ENCODE data around the gene PTPRM.

DNA sequence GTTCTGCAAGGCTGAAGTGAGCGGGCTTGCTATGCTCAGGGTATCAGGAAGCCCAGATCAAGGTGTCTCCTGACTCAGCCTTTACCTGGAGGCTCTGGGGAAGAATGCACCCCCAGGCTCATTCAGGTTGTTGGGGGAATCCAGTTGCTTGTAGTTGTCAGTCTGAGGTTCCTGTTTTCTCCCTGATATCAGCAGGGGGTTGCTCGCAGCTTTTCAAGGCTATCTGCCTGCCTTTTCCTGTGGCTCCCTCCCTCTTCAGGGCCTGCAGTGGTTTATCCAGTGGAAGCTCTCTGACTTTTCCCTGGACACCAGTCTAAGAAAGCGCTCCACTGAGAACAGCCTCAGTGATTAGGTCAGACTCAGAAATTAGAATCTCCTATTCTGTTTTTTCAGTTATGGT lies 116.6 kb downstream of the PTPRM start:
- TF ChIP-seq, protein P1, sequence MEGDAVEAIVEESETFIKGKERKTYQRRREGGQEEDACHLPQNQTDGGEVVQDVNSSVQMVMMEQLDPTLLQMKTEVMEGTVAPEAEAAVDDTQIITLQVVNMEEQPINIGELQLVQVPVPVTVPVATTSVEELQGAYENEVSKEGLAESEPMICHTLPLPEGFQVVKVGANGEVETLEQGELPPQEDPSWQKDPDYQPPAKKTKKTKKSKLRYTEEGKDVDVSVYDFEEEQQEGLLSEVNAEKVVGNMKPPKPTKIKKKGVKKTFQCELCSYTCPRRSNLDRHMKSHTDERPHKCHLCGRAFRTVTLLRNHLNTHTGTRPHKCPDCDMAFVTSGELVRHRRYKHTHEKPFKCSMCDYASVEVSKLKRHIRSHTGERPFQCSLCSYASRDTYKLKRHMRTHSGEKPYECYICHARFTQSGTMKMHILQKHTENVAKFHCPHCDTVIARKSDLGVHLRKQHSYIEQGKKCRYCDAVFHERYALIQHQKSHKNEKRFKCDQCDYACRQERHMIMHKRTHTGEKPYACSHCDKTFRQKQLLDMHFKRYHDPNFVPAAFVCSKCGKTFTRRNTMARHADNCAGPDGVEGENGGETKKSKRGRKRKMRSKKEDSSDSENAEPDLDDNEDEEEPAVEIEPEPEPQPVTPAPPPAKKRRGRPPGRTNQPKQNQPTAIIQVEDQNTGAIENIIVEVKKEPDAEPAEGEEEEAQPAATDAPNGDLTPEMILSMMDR (IDR thresholded peaks at IDR 0.05), result no peak
- no peak for TF ChIP-seq POLR2A (IDR thresholded peaks at IDR 0.05)

Data from lower leg skin (tissue), 3 donors.